Subcutaneous adipose tissue (tissue), 4 donors: ENCODE data around the gene TMEM258. TPM values are rescaled to one million over a fixed set of nuclear protein-coding genes. Genes with fewer than 3 reads are reported as not detected.

Experiments used
- total RNA-seq, 4 donors: library from RNA; depleted of rRNA; stranded (reverse); fragments of >200 nt; gene quantifications; one replicate each; pipeline ENCODE4 v1.1.0, GENCODE V29; 2016
- TF ChIP-seq, protein P1 (sequence below): fragments of 450-650 bp; IDR thresholded peaks from one replicate; pipeline ENCODE4 v1.5.1; 2016; ENCODE audit warnings: low read depth, mild to moderate bottlenecking, control low read depth, antibody characterized with exemption, moderate library complexity

Gene TMEM258
- total RNA-seq, 4 donors from 2014 or later: 13.6 to 73.4 (median 44.3) TPM

DNA sequence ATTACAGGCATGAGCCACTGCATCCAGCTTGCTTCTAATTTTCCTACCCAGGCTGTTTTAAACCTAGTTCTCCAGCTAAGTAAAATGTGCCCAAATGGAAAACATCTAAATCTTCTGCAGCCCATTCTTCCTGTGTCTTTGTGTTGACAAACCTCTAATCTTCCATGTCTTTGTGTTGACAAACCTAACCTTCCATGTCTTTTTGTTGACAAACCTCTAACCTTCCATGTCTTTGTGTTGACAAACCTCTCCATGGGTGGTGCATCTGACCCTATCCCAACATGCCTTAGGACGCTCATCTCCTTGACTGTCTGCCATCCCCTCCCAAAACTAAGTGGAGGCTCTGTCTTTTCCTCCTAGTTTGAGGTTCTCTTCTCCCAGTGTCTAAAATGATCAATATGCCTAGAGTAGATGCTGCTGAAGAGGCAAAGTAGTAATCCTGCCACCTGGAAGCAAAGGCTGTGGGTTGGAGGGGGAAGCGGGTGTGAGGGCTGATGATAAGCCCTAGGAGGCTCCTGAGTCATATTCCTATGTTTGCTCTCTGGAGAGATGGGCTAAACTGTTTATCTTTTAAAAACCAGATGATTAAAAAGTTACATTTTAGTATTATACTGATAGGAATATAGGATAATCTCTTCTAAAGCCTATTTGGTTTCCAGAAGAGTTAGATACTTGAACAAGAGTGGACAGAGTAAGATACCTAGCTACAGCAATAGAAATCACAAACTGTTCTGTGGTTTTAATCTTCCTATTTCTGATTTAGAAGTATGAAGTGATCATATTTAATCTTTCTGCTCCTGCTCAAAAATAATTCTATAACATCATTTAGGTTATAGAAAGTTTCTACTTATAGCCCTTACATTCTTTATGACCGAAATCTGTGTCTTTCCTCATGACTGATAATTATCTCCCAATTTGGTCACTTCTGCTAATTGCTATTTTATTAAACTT is 8.2 kb upstream of the TMEM258 start:
- TF ChIP-seq, protein P1, sequence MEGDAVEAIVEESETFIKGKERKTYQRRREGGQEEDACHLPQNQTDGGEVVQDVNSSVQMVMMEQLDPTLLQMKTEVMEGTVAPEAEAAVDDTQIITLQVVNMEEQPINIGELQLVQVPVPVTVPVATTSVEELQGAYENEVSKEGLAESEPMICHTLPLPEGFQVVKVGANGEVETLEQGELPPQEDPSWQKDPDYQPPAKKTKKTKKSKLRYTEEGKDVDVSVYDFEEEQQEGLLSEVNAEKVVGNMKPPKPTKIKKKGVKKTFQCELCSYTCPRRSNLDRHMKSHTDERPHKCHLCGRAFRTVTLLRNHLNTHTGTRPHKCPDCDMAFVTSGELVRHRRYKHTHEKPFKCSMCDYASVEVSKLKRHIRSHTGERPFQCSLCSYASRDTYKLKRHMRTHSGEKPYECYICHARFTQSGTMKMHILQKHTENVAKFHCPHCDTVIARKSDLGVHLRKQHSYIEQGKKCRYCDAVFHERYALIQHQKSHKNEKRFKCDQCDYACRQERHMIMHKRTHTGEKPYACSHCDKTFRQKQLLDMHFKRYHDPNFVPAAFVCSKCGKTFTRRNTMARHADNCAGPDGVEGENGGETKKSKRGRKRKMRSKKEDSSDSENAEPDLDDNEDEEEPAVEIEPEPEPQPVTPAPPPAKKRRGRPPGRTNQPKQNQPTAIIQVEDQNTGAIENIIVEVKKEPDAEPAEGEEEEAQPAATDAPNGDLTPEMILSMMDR: no peak

DNA sequence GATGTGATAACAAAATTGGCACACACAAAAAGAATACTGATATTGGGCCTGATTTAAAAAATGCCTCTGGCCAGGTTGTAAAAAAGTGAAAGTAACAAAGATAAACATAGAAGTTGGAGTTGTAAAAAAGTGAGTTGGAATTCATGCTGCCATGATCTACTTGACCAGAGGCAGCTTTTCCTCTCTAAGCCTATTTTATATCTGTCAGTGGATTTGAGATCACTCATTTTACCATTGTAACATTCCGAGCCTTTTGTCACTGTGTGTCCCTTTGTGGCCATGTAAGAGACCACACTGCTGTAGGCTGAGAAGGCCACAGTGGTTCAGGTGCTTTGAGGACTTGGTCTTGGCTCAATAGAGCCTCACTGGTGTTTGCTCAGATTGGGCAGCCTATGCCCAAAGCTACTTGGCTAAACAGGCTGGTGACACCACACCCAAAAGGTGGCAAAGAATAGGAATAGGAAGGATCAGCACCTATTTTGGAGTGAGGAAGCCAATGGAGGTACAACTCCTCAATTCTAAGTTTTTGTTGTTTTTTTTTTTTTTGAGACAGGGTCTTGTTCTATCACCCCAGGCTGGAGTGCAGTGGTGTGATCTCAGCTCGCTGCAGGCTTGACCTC is 7.4 kb upstream of the TMEM258 start:
- TF ChIP-seq, protein P1: no peak

DNA sequence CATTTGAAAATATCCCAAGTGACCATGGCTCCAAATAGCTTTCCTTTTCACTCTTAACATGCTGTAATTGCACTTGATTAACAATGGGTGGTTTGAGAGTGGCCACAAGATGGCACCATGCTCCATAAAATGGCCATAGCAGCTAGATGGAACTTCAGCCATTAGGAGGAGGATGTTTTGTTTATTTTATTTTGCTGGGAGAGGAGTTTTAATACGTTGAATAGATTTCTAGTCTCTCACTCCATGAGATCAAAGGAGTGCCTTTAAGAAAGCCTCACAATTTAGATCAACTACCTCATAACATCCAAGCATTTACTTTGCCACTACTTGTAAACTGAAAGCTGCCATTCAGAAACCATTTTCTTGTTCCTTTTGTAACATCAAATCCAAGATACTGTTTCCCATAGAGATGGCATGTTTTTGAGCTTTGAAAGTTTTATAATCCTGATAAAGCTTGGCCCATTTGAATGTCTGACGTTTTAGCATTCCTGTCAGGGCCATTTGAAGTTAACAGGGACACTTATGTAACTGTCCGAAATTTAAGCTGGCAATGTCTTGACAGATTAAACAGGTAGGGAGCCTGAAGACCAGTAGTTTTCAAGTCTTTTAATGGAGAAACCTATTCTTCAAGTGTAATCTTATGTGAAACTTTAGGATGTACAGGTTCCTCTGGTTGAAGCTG is 5.0 kb upstream of the TMEM258 start:
- TF ChIP-seq, protein P1: no peak

DNA sequence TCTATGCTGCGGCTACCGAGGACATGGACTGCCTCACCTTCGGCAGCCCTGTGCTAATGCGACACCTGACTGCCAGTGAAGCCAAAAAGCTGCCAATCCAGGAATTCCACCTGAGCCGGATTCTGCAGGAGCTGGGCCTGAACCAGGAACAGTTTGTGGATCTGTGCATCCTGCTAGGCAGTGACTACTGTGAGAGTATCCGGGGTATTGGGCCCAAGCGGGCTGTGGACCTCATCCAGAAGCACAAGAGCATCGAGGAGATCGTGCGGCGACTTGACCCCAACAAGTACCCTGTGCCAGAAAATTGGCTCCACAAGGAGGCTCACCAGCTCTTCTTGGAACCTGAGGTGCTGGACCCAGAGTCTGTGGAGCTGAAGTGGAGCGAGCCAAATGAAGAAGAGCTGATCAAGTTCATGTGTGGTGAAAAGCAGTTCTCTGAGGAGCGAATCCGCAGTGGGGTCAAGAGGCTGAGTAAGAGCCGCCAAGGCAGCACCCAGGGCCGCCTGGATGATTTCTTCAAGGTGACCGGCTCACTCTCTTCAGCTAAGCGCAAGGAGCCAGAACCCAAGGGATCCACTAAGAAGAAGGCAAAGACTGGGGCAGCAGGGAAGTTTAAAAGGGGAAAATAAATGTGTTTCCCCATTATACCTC is 3.6 kb upstream of the TMEM258 start:
- TF ChIP-seq, protein P1: no peak

DNA sequence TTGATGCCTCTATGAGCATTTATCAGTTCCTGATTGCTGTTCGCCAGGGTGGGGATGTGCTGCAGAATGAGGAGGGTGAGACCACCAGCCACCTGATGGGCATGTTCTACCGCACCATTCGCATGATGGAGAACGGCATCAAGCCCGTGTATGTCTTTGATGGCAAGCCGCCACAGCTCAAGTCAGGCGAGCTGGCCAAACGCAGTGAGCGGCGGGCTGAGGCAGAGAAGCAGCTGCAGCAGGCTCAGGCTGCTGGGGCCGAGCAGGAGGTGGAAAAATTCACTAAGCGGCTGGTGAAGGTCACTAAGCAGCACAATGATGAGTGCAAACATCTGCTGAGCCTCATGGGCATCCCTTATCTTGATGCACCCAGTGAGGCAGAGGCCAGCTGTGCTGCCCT is 3.1 kb upstream of the TMEM258 start:
- TF ChIP-seq, protein P1: no peak

DNA sequence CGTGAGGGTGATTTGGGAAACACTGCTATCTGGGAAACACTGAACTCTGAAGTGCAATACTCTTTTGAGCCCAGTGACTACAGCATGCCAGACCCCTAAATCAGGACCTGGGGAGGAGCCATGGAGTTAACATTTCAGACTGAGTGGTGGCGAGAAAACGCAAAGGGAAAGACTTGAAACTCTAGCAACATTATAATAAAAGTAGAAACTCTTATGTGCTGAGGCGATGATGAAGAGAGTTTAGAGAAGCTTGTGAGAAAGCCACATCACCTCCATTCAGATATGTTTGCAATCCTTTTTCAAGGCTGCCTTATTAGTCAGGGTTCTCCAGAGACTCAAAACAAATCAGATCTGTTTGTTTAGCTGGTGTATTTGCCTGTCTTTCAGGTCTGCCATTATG is 2.2 kb upstream of the TMEM258 start:
- TF ChIP-seq, protein P1: no peak
